Loucy (cell line): ENCODE data around the gene MAD1L1.

Experiments
- EZH2phosphoT487 ChIP-seq: fragments of 200-600 bp; IDR thresholded peaks from 2 replicates; pipeline ENCODE4 v1.6.1; 2018; ENCODE audit warnings: antibody characterized with exemption, mild to moderate bottlenecking, moderate library complexity, borderline replicate concordance
- TF ChIP-seq, protein P1 (sequence below): fragments of 200-600 bp; sonication (generic); conservative IDR thresholded peaks from 2 replicates; pipeline ENCODE4 v1.5.1; 2014; ENCODE audit warnings: mild to moderate bottlenecking, antibody characterized with exemption, low read length

DNA sequence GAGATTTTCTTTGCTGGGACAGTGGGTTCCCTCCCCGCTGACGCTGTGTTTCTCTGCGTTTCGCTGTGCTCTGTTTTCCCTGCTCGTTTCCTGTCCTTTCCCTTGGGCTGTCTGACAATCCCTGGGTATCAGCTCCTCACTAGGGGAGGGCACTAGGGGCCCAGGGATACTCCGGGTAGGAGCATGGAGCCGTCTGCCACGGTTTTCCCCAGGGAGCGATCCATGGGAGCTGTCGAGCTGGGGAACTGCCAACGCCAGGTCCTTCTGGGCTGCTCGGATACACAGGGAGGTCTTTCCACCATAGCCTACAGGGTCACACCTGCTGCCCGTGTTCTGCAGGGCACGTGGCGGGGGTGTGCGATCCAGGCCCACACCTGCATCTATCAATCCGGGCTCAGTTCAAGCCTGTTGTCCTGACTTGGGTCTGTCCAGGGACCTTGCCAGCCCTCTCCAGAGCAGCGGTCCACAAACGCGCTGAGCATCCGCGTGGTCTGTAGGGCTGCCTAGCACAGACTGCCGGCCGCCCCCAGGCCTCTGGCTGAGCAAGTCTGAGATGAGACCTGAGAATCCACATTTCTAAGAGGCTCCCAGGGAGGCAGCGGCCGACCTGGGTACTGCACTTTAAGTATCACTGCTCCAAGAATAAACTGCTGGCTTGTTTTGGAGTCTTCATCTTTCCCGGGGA, 299.5 kb downstream of the MAD1L1 start:
- TF ChIP-seq, protein P1, sequence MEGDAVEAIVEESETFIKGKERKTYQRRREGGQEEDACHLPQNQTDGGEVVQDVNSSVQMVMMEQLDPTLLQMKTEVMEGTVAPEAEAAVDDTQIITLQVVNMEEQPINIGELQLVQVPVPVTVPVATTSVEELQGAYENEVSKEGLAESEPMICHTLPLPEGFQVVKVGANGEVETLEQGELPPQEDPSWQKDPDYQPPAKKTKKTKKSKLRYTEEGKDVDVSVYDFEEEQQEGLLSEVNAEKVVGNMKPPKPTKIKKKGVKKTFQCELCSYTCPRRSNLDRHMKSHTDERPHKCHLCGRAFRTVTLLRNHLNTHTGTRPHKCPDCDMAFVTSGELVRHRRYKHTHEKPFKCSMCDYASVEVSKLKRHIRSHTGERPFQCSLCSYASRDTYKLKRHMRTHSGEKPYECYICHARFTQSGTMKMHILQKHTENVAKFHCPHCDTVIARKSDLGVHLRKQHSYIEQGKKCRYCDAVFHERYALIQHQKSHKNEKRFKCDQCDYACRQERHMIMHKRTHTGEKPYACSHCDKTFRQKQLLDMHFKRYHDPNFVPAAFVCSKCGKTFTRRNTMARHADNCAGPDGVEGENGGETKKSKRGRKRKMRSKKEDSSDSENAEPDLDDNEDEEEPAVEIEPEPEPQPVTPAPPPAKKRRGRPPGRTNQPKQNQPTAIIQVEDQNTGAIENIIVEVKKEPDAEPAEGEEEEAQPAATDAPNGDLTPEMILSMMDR = no peak
- no peak for TF ChIP-seq EZH2phosphoT487
